ENCODE results near the gene SMIM44.

Gene SMIM44

DNA sequence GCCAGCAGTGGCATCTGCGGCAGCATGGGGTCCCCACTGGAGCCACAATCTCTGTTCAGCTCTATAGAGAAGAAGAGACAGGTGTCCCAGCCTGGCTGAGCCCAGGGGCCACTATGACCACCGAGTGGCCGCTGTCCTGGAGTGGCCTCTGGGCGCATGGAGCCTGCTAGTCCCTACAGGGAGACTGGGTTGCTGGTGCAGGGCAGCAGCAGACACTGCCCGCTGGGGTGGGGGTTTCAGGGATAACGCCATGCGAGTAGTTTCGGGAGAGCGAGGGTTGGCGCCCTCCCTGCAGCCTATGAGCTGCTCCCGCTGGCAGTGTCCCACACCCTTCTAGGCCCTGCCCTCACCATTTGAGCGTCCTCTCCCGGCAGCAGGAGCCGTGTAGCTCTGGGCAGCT is 44.8 kb upstream of the SMIM44 start:
- DNase-seq (ENCODE audit: low read depth): no peak
- no peak overlapping the region for H3K4me3 ChIP-seq (ENCODE audit: control insufficient read depth, low read depth, low read length)
- TF ChIP-seq, protein P1, sequence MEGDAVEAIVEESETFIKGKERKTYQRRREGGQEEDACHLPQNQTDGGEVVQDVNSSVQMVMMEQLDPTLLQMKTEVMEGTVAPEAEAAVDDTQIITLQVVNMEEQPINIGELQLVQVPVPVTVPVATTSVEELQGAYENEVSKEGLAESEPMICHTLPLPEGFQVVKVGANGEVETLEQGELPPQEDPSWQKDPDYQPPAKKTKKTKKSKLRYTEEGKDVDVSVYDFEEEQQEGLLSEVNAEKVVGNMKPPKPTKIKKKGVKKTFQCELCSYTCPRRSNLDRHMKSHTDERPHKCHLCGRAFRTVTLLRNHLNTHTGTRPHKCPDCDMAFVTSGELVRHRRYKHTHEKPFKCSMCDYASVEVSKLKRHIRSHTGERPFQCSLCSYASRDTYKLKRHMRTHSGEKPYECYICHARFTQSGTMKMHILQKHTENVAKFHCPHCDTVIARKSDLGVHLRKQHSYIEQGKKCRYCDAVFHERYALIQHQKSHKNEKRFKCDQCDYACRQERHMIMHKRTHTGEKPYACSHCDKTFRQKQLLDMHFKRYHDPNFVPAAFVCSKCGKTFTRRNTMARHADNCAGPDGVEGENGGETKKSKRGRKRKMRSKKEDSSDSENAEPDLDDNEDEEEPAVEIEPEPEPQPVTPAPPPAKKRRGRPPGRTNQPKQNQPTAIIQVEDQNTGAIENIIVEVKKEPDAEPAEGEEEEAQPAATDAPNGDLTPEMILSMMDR (conservative IDR thresholded peaks at IDR 0.05; ENCODE audit: control insufficient read depth, insufficient read depth, low read depth, low read length): no peak

DNA sequence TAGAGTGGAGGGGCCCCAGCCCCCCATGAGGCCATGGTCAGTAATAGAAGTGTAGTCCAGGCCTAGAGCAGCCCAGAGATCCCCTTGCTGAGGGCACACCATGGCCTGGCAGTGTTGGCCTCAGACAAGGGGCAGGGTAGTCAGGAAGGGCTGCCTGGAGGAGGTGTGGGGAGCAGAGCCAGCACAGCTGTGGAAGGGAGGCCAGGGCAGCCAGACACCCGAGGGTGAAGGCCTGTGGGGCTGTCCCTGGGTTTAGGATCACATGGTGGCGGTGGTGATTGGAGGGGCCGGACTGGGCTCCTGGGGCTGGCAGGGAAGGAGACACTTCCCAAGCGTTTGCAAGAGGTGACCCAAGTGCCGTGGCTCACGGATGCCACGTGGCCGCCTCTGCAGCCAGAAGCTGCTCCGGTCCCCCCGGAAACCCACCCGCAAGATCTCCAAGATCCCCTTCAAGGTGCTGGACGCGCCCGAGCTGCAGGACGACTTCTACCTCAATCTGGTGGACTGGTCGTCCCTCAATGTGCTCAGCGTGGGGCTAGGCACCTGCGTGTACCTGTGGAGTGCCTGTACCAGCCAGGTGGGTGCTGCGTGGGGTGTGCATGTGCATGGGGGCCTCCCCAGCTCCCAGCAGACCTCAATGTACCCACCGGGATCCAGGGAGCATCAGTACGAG is 44.1 kb upstream of the SMIM44 start:
- no peak overlapping the region for H3K4me3 ChIP-seq (ENCODE audit: control insufficient read depth, low read depth, low read length)
- DNase-seq (ENCODE audit: low read depth): no peak
- TF ChIP-seq, protein P1 (conservative IDR thresholded peaks at IDR 0.05; ENCODE audit: control insufficient read depth, insufficient read depth, low read depth, low read length): no peak

DNA sequence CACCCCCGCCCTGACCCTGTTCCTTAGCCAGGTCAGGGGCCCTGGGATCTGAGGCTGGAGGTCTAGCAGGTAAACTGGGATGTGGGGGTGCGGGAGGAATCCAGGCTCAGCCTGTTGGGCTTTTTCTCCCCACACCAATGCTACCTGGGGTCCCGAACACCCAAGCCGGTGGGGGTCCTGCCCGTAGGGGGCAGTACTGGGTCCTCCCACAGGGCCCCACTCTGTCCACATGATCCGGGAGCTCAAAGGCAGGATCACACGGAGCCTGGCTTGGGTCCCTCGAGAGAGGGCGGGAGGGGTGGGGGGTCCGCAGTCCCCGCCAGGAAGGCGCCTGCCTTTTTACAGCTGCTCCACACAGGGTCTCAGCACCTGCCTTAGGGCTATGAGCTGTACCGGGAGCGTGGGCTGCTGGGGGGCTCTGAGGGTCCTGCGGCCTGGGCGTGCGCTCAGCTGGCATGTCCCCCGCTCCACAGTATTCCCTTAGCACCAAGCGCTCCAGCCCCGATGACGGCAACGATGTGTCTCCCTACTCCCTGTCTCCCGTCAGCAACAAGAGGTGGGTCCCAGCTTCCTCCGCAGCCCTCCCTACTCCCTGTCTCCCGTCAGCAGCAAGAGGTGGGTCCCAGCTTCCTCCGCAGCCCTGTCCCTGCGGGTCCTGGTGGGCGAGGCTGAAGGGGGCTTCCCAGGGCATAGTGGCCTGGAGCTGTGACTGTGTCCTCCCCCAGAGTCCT is 43.4 kb upstream of the SMIM44 start:
- TF ChIP-seq, protein P1 (conservative IDR thresholded peaks at IDR 0.05; ENCODE audit: control insufficient read depth, insufficient read depth, low read depth, low read length): no peak
- DNase-seq (ENCODE audit: low read depth): no peak
- no peak overlapping the region for H3K4me3 ChIP-seq (ENCODE audit: control insufficient read depth, low read depth, low read length)

DNA sequence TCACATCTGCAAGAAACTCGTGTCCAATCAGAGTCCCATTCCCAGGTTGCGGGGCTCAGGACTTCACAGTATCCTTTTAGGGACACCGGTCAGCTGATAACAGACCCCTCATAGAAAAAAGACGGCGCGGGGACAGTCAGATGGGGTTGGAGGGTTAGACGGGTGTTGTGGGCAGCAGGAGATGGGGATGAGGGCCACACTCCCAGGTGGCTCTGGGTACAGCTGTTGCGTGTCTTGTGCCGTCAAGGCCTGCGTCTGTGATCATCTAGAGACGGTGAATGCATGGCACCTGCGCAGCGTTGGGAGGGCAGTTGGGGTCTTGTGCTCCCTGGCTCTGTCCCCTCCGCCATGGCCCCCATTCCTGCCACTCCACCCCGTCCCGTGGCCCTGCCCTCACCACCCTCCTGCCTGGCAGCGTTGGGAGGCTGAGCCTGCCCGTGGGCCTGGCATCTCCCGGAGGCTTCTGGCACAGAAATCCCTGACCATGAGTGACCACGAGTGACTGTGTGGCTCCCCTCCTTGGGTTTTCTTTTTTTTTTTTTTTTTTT is 41.7 kb upstream of the SMIM44 start:
- TF ChIP-seq, protein P1 (conservative IDR thresholded peaks at IDR 0.05; ENCODE audit: control insufficient read depth, insufficient read depth, low read depth, low read length): no peak
- no peak for DNase-seq (ENCODE audit: low read depth)
- H3K4me3 ChIP-seq (ENCODE audit: control insufficient read depth, low read depth, low read length): no peak overlapping the region

DNA sequence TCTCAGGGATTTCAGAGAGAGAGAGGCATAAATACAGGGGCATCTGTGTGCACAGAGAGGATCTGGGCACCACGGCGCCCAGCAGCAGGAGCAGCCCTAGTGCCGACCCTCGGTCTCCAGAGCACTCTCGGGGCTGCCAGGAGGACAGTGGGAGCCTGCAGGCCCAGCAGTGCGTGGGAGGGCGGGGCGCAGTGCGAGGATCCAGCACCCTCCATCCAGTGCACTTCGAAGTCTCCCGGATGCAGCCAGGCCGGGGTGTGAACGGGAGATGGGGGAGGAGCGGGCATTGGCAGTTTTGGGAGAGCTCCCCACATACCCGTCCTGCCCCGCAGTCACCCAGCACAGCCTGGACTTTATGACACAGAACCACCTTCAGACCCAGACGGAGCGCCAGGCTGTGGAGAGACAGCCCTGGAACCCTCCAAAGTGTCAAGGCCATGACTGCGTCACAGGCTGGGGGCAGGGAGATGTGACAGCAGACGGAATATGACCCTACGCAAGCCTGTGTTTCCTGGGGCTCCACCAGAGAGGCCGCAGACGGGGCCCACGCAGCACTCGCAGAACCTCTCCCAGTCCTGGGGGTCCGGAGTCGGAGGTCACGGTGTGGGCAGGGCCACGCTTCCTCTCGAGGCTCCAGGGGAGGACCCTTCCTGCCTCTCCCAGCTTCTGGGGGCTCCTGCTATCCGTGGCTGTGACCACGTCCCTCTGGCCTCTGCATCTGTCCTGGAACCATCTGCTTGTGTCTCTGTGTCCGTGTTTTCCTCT is 41.0 kb upstream of the SMIM44 start:
- H3K4me3 ChIP-seq (ENCODE audit: control insufficient read depth, low read depth, low read length): no peak overlapping the region
- TF ChIP-seq, protein P1 (conservative IDR thresholded peaks at IDR 0.05; ENCODE audit: control insufficient read depth, insufficient read depth, low read depth, low read length): no peak
- DNase-seq (ENCODE audit: low read depth): no peak

DNA sequence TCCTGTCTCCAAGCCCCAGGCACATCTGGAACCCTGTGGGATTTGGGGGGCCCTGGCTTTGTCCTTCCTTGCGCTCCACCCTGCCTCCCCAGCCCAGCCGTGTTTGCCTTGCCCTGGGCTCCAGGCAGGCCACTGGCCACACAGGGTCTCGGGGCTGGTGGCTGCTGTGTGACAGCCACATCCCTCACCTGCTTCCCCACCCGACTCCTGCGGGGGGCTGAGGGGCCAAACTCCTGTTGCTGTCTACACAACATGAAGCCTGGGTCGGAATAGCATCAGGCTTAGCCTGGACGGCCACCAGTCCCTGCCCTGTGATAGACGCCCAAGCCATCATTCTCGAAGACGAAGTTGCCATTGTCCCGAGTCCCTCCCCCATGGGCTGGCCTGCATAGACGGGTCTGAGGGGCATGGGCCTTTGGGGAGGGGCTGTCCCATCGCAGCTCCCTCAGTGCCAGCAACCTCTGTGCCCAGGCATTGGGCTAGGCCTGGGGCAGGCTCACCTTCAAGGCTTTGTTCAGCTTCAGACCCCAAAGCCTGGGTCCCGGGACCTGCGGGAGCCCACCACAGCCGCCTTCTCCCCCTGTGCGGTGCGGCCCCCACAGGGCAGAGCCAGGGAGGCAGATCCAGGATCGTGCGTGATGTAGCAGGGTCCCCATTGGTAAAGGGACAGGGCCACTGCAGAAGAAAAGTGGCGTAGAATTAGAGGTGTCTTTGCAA is 40.3 kb upstream of the SMIM44 start:
- H3K4me3 ChIP-seq (ENCODE audit: control insufficient read depth, low read depth, low read length): no peak overlapping the region
- TF ChIP-seq, protein P1 (conservative IDR thresholded peaks at IDR 0.05; ENCODE audit: control insufficient read depth, insufficient read depth, low read depth, low read length): no peak
- DNase-seq (ENCODE audit: low read depth): no peak
